Raji (cell line): ENCODE measurements around the gene NPR1.

Source experiments
- POLR2A ChIP-seq: IDR thresholded peaks from 2 replicates; pipeline ENCODE4 v1.6.1; 2011; ENCODE audit warnings: low read depth, low read length, control low read depth; ENCODE audit not compliant: insufficient read depth

Gene NPR1

DNA sequence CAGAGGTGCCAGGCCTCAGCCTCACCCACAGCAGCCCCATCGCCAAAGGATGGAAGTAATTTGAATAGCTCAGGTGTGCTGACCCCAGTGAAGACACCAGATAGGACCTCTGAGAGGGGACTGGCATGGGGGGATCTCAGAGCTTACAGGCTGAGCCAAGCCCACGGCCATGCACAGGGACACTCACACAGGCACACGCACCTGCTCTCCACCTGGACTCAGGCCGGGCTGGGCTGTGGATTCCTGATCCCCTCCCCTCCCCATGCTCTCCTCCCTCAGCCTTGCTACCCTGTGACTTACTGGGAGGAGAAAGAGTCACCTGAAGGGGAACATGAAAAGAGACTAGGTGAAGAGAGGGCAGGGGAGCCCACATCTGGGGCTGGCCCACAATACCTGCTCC, 15.0 kb downstream of the NPR1 start:
- TF ChIP-seq POLR2A: no peak

DNA sequence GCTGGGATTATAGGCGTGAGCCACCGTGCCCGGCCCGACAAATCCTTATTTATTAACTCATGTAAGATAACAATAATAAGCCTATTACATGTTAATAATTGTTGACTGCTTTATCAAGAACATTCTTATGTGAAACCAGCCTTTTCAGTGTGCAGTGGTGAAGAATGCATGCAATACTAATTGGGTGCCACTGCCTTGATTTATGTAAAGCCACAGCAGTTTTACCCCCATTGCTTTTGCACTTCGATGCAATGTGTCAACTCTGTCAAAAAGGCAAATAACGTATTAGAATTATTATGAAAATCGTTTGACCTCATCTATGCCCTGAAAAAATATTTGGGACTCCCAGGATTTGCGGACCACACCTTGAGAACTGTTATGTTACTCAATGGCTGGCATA, 18.3 kb downstream of the NPR1 start:
- TF ChIP-seq POLR2A: no peak

DNA sequence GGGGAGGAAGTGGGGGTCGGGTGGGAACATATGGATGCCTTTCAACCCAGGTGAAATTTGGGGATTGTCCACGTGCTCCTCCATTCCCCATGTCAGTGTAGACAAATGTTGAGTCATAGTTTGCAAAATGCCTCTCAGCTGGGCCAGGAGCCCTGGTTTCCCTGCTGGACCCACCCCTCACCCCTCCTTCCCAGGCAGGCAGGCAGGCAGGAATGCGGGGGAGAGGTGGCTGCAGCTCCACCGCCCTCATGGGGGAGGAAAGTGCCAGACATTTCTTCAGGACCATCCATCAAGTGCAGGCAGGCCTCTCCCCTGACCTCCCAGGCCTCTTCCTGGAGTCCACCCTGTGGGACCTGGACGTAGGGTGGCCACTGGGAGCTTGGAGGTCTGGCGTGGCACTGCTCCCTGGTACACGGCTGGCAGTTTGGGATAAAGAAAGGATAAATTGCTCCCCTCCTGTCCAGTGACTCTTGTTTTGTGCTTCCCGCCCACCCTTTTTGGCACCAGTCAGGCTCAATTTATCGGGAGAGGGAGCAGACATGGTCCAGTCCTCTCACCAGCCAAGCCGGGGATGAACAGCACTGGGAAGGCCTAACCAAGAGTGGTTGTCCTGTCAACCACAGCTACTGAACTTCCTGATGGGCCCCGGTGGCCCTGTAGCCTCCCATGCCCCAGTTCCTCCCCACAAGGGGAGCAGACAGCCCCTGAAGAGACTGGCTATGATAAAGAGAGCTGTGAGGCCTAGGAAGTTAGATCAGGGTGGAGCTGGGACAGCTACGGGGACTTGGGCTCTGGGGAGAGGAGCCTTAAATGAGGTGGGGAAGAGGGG, 18.9 kb downstream of the NPR1 start:
- TF ChIP-seq POLR2A: no peak

DNA sequence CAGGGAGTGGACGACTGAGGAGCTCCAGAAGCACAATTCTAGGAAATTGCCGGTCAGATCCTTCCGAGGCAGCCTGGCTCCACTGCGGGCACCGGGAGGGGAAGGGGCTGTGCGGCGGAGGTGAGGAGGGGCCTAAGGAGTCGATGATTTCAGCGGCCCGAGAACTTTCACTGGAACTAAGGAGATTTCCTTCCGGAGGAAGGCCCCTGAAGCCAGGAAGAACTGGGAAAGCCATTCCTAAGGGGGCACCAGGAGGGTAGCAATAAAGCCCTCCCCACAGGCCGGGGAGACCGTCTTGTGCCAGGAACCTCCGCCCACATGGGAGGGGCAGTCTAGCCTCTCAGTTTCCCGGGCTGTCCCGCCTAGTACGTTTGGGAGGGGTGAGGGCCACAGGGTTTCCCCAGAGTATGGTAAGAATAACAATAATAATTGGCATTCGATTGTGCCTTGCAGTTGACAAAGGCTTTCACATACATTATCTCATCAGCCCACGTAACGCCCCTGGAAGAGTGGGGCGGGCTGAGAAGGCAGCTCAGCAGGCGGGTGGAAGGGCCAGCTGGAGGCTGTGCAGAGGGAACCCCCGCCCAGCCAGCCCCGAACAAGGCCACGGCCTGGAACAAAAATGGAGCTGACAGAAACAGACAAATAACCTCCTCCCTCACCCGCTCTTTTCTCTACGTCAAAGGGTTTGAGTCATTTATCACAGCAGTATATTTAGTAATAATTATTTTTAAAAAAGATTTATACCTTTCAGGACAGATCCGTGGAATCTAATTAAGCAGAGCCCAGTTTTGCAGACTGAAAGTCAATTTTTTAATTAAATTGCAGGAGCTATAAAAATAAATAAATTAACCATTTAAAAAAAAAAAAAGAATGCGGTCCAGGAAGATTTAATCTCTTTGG, 19.8 kb downstream of the NPR1 start:
- no peak for TF ChIP-seq POLR2A

DNA sequence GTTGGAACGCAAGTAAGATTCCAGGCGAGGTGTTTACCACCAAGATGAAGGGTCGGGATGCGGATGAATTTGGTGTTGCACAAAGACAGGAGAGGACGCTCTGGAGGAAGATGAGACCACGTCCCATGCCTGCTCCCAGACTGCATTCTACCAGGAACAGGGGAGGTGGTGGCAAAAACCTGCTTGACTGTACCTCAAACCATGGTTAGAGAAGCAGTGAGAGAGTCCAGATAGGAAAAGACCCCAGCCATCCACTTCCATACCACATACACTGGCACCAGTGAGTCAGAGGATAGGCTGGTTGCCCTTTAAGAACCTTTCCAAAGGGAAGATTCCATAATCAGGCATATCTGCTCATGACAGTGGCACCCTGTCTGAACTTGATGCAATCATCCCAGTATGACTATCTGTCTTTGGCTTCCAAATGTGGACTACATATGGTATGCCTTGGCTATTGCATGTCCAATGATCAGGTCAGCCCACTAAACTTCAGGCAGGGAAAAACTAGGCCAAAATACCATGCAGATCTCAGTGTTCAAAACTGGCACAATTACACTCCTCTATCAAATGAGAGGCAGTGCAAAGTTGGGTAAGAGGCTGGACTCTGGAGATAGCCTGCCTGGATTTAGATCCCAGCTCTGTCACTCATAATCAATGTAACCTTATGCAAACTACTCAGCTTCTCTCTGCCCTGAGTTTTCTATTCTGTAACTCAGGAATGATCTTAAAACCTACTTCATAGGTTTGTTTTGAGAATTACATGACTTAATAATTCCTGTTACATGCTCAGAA, 20.6 kb downstream of the NPR1 start:
- TF ChIP-seq POLR2A: no peak

DNA sequence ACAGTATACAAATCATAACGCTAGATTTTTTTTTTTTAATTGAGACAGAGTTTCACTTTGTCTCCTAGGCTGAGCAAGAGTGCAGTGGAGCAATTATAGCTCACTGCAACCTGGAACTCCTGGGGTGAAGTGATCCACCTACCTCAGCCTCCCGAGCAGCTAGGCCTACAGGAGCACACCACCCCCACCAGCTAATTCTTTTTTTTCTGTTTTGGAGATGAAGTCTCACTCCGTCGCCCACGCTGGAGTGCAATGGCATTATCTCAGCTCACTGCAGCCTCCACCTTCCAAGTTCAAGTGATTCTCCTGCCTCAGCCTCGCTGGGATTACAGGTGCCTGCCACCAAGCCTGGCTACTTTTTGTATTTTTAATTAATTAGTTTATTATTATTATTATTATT, 21.3 kb downstream of the NPR1 start:
- TF ChIP-seq POLR2A: no peak

DNA sequence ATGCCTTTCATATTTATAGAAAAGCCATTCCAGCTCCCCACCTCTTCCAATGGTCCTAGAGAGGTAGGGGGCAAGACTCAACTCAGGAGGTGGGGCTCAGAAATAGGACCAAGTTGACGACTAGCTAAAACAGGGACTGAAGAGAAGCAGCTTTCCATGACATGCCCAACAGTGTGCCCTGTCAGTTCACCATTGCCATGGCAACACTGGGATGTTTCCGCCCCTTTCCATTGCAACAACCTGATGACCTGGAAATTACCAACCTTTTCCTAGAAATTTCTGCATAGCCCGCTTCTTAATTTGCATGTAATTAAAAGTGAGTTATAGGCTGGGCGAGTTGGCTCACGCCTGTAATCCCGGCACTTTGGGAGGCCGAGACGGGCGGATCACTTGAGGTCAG, 27.0 kb downstream of the NPR1 start:
- TF ChIP-seq POLR2A: no peak

DNA sequence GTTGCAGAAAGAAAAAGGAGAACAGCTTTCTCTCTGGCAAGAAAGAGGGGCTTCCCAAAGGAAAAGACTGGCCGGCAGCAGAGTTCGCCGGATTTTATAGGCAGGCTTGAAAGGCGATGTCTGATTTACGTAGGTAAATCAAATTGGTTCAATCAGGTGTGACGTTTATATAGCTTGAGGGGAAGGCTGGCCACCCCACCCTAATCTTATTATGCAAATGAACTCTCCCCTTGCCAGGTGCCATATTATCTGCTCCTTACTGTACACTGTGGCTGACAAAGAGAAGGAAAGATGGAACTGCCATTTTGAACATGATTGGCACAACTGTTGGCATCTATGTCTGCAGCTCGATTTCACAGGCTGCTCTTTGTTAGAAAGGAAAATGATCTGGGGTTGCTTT, 32.5 kb downstream of the NPR1 start:
- TF ChIP-seq POLR2A: no peak

DNA sequence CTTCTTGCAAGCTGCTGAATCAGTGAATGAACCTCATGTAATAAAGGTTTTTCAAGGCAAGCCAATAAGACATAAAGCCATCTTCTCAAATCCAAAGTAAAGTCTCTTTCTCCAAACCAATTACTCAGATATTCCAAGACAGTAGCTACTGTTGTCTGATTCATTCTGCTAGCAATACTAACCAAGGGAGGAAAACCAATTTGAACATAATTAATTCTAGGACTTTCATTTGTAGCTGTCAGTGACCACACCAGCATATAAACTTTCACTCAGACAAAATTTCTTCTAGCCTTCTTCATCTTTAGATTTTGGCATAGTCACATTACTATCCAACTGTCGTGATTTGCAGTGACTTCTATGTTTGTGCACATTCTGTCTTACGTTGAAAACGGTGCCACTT, 38.8 kb downstream of the NPR1 start:
- no peak for TF ChIP-seq POLR2A

DNA sequence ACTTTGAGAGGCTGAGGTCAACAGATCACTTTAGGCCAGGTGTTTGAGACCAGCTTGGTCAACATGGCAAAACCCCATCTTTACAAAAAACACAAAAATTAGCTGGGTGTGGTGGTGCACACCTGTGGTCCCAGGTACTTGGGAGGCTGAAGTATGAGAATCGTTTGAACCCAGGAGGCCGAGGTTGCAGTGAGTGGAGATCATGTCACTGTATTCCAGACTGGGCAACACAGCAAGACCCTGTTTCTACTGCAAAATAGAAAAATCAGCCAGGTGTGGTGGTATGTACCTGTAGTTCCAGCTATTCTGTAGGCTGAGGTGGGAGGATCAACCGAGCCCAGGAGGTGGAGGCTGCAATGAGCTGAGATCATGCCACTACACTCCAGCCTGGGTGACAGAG, 45.2 kb downstream of the NPR1 start:
- TF ChIP-seq POLR2A: no peak

DNA sequence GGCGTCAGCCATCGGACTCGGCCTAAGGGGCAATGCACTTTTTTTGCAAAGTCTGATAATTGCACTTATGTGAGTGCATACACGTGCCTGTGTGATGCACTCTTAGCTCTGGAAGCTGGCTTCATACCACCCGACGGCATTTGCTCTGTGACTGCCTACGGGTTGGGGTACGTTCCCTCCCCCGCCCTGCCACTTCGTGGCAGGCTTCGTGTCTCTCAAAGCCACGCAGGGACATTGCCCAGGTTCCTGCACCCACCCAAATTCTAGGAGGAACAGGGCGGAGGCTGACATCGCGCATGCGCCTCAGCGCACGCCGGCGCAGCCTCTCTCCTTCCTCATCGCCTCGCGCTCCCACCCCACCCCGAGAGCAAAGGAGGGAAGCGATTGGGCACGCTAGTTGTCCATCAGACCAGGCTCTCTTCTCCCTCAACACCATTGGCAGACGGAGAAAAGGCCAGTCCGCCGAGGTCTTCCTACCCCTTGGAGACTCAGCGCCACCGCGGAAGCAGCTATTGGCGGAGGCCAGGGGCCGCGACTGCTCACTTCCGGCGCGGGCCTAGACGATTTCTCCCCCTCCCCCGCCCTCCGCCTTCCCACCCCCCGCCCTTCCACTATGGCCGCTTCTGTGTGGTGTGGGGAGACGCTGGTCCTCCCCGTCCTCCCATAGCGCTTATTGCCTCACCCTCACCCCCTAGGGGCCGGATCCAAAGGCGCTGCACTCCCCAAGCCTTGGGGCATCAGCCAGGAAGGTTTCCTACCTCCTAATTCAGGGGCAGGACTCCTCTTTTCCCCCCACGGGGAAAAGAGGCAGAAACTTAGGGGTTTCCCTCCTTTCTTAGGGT, 49.2 kb downstream of the NPR1 start, which contains the start of gene INTS3:
Gene INTS3, plus strand, starts transcription at position 588 of the 842 bp plus-strand sequence. CDS start 585 bp downstream, outside the sequence.
- peak; percentile 96 for TF ChIP-seq POLR2A

DNA sequence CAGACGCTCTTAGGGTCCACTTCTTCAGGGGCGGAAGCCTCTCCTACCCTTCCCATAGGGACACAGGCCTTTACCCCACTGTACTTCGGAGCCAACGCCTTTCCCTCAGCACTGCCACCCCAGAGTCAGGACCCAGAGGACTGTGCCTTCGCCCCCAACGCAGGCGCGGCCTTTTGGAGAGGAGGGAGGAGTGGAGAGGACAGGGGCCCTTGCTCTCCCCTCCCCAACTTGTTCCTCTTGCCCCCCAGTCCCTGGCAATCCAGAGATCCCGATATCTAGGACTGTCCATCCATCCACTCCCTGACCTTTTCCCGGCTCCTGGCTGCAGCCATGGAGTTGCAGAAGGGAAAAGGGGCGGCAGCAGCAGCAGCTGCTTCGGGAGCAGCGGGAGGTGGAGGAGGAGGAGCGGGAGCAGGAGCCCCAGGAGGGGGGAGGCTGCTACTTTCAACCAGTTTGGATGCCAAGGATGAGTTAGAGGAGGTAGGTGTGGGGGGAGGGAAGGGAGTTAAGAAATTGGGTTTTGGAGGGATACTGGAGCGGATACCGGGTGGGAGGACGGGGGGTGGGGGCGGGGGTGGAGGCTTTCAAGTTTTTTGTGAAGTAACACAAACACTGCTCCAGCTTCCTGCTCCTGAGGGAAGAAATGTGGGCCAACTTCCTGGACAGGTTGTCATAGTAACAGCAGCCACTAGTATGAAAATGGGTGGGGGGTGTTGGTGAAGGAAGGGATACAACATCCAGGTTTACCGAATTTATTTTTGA, 50.0 kb downstream of the NPR1 start:
- no peak for TF ChIP-seq POLR2A

DNA sequence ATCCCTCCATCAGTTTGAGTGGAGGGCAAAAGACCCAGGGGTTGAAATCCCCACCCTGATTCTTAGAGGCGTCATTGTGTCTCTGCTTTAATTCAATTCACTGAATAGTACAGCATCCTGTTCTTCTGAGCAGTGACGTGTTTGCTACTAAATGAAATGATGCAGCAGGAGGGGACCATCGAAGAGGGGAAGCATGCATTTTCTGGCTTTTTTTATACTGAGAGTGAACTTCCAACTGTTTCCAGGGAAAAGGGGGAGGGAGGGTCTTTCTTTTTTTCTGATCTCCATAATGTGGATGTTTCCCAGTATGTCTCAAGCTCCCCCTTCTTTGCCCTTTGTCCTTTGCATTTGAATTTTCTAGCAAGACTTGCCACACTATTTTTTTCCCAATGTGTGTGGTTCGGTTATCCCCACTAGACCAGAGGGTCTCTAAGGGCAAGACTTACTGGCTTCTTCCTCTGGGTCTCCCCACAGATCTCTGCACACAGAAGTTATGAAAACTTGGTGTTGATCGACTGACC, 52.0 kb downstream of the NPR1 start:
- no peak for TF ChIP-seq POLR2A

DNA sequence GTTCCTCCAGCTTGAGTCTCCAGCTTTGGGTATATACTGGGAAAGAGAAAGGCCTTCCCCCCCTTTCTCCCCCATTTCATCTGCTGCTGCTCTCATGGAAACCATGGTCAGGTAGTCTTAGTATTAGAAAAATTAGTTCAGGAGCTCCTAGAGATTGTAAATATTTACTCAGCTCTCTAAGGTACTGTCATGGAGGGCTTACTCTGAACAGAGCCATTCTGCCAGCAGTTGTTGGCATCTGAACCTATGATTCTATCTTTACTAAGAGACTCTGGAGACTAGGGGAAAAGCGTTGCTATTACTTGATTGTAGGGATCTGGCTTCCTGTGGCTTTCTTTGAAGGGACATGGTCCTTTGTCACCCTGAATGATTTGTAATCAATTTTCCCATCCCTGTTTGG, 55.5 kb downstream of the NPR1 start:
- TF ChIP-seq POLR2A: no peak
